M059J (cell line): ENCODE results near the gene CA10. TPM values are rescaled to one million over a fixed set of nuclear protein-coding genes. Genes with fewer than 3 reads are reported as not detected.

Source experiments
- DNase-seq: peaks from one replicate; pipeline ENCODE4 v3.0.0-alpha.2; 2012; ENCODE audit warnings: low read depth
- total RNA-seq: library from RNA; depleted of rRNA; stranded (reverse); fragments of >200 nt; shearing (Covaris generic); gene quantifications from 2 replicates; pipeline ENCODE4 v1.2.3, GENCODE V29; 2014

Gene CA10
- total RNA-seq, 1 experiment from 2014 or later: not detected

- DNase-seq: no peak
Measured at GRCh38 chr17:51767287-51767686, 391.2 kb downstream of the CA10 start.

- DNase-seq: no peak
Measured at GRCh38 chr17:51765282-51766135, 393.0 kb downstream of the CA10 start.

GRCh38 chr17:51764387-51764971 lies 394.0 kb downstream of the CA10 start:
- peak; percentile 44 for DNase-seq

GRCh38 chr17:51763058-51763457 lies 395.5 kb downstream of the CA10 start:
- DNase-seq: no peak

GRCh38 chr17:51761105-51761504 lies 397.4 kb downstream of the CA10 start:
- DNase-seq: no peak

GRCh38 chr17:51759260-51759659 lies 399.3 kb downstream of the CA10 start:
- no peak for DNase-seq

- no peak for DNase-seq
Measured at GRCh38 chr17:51751072-51751471, 407.4 kb downstream of the CA10 start.

- DNase-seq: no peak
Measured at GRCh38 chr17:51748749-51749604, 409.5 kb downstream of the CA10 start.

GRCh38 chr17:51746421-51746820 lies 412.1 kb downstream of the CA10 start:
- no peak for DNase-seq

GRCh38 chr17:51745993-51746392 lies 412.5 kb downstream of the CA10 start:
- DNase-seq: no peak

- no peak for DNase-seq
Measured at GRCh38 chr17:51743477-51743876, 415.0 kb downstream of the CA10 start.

GRCh38 chr17:51742571-51742970 lies 415.9 kb downstream of the CA10 start:
- DNase-seq: no peak

- DNase-seq: no peak
Measured at GRCh38 chr17:51741458-51741857, 417.1 kb downstream of the CA10 start.

- DNase-seq: no peak
Measured at GRCh38 chr17:51740531-51740930, 418.0 kb downstream of the CA10 start.

- DNase-seq: no peak
Measured at GRCh38 chr17:51739245-51739886, 419.1 kb downstream of the CA10 start.

GRCh38 chr17:51736356-51736755 lies 422.2 kb downstream of the CA10 start:
- DNase-seq: no peak

GRCh38 chr17:51734976-51735375 lies 423.5 kb downstream of the CA10 start:
- no peak for DNase-seq

- DNase-seq: no peak
Measured at GRCh38 chr17:51734462-51734861, 424.1 kb downstream of the CA10 start.

- no peak for DNase-seq
Measured at GRCh38 chr17:51733166-51733565, 425.3 kb downstream of the CA10 start.

GRCh38 chr17:51731941-51732722 lies 426.4 kb downstream of the CA10 start:
- DNase-seq: no peak
